Progenitor cell of endocrine pancreas (in vitro differentiated cells): ENCODE data around the gene HYDIN. TPM values are rescaled to one million over a fixed set of nuclear protein-coding genes. Genes with fewer than 3 reads are reported as not detected.

Experiments used
- DNase-seq: peaks from one replicate; pipeline ENCODE4 v3.0.0; 2021; ENCODE audit warnings: low spot score; ENCODE audit not compliant: unreplicated experiment
- H3K27ac Mint-ChIP-seq: 2 replicates; pipeline ENCODE4 v1.8.0; 2021; ENCODE audit warnings: mild to moderate bottlenecking, moderate library complexity, mixed read lengths
- H3K27me3 Mint-ChIP-seq: 2 replicates; pipeline ENCODE4 v1.8.0; 2021; ENCODE audit warnings: mixed read lengths
- H3K36me3 Mint-ChIP-seq: 2 replicates; pipeline ENCODE4 v1.8.0; 2022; ENCODE audit warnings: mixed read lengths; ENCODE audit not compliant: insufficient read depth
- H3K4me1 Mint-ChIP-seq: 2 replicates; pipeline ENCODE4 v1.8.0; 2021; ENCODE audit warnings: low read depth, mixed read lengths
- H3K4me3 Mint-ChIP-seq: 2 replicates; pipeline ENCODE4 v1.8.0; 2021; ENCODE audit warnings: low read depth, mild to moderate bottlenecking, moderate library complexity, mixed read lengths
- H3K9me3 Mint-ChIP-seq: 2 replicates; pipeline ENCODE4 v1.8.0; 2021; ENCODE audit warnings: low read depth, mixed read lengths
- total RNA-seq: library from RNA; stranded (reverse); gene quantifications from 2 replicates; pipeline ENCODE4 v1.2.1, GENCODE V29; 2021
- TF ChIP-seq, protein P1 (sequence below): fragments of 200-600 bp; sonication (generic); IDR thresholded peaks from one replicate; pipeline ENCODE4 v1.5.0; 2021; ENCODE audit warnings: antibody characterized with exemption, mild to moderate bottlenecking; ENCODE audit not compliant: unreplicated experiment

The HYDIN gene
- total RNA-seq, 1 donor from 2014 or later = 21.7 TPM

DNA sequence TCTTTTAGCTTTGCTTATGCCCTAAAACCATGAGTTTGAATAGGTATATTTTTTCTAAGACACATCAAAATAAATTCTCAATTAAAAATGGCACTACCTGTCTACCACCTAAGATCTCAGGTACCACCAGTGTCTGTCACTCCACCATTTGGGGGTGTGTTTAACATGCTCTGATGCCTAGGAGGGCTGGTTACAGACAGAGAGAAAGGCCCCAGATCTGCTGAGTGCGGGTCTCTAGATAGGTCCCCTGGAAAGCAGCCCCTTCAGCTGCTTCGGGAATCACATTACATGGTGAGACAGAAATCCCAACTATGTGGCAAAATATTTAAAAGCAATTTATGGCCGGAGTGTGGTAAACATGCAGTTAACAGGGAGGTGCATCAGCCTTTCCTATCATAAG is 428.9 kb downstream of the HYDIN start:
- TF ChIP-seq, protein P1, sequence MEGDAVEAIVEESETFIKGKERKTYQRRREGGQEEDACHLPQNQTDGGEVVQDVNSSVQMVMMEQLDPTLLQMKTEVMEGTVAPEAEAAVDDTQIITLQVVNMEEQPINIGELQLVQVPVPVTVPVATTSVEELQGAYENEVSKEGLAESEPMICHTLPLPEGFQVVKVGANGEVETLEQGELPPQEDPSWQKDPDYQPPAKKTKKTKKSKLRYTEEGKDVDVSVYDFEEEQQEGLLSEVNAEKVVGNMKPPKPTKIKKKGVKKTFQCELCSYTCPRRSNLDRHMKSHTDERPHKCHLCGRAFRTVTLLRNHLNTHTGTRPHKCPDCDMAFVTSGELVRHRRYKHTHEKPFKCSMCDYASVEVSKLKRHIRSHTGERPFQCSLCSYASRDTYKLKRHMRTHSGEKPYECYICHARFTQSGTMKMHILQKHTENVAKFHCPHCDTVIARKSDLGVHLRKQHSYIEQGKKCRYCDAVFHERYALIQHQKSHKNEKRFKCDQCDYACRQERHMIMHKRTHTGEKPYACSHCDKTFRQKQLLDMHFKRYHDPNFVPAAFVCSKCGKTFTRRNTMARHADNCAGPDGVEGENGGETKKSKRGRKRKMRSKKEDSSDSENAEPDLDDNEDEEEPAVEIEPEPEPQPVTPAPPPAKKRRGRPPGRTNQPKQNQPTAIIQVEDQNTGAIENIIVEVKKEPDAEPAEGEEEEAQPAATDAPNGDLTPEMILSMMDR = no peak
- Mint-ChIP-seq H3K4me1 (peaks cover 12% of the 10 kb centered on the region), H3K4me3 (peak overlapping the region; percentile 89), H3K27me3 (peaks cover 31% of the 10 kb centered on the region), H3K9me3 (peaks cover 4% of the 10 kb centered on the region), H3K27ac (no peak overlapping the region), H3K36me3 (no peaks in the 10 kb centered on the region)
- no peak for DNase-seq

DNA sequence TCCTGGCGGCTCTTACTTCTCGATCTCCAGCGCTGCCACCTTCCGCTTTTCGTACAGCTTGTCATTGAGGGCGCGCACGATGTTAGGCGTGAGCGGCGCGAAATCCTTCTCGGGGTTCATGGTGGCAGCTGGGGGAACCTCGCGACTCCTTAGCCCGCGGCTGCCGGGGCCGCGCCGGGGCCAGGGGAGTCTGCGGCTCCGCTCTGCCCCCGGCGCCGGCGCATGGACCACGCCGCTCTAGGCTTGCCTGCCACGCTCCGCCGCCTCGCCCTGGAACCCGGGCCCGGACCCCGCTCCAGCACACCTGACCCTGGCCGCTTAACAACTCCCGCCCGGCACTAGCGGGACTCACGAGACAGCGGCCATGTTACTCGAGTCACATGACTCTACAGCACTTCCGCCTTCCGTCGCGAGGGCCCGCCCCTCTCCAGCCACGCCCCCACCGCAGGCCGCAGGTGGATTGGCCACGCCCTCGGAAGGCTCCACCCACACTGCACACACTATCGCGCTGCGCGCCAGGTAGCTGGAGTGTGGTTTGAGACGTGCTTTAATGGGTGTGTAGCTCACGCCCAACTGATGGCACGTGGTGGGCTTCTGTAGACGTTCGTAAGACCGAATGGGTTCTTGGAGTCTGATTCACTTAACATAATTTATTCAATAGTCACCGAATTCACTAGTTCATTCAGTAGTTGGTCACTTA is 429.6 kb downstream of the HYDIN start, which contains the start of gene VAC14:
TSS of gene VAC14 (minus strand) at position 378 of the 700 bp plus-strand sequence. CDS start at position 120, 258 bp downstream.
- TF ChIP-seq, protein P1 = no peak
- peak within 1 kb of the TSS; percentile 95 for H3K27ac Mint-ChIP-seq
- H3K27me3 Mint-ChIP-seq = peaks cover 24% of the 10 kb centered on the region
- H3K4me1 Mint-ChIP-seq = peaks cover 12% of the 10 kb centered on the region
- peak; percentile 96 for DNase-seq
- peaks cover 4% of the 10 kb centered on the region for H3K9me3 Mint-ChIP-seq
- H3K4me3 Mint-ChIP-seq = peak within 1 kb of the TSS; percentile 89
- no peaks in the 10 kb centered on the region for H3K36me3 Mint-ChIP-seq

DNA sequence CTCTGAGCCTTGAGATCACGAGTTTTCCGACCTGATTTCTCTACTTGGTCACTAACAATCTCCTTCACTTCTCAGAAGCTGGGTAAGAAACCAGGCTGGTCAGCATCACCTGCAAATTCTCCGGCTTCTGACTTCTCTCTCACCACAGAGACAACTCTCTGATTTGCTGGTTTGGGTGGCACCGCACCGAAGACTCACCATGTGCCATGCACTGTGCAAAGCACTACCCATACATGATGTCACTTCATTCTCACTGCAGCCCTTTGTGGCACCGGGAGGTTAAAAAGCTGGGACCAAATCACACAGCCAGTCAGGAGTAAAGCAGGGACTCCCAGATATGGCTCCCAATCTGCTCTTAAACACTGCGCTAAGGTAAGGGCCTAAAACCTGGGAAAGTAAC is 430.2 kb downstream of the HYDIN start:
- no peak for DNase-seq
- TF ChIP-seq, protein P1 = no peak
- no peaks in the 10 kb centered on the region for H3K36me3 Mint-ChIP-seq

DNA sequence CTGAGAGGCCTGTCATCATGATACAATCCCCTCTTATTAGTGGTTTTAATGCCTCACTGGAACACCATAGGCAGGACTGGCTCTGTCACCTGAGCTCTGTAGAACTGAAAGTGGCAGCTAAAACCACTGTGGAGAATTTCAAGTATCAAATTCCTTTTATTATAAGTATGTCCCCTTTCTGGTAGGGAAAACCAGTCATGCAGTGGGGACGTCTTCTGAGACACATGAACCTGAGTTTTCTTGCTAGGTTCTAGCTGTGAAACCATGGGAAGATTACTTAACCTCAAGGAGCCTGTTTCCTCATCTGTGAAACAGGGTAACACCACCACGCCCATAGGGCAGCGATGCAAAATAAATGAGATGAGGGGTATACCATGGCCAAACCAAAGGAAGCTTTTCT is 434.2 kb downstream of the HYDIN start:
- Mint-ChIP-seq H3K27ac (no peak overlapping the region), H3K4me3 (no peak overlapping the region), H3K4me1 (peaks cover 12% of the 10 kb centered on the region), H3K9me3 (no peaks in the 10 kb centered on the region), H3K36me3 (no peaks in the 10 kb centered on the region), H3K27me3 (no peaks in the 10 kb centered on the region)
- DNase-seq = no peak
- TF ChIP-seq, protein P1 = no peak

More for the DNA sequence above, 430.2 kb downstream of the HYDIN start:
- peaks cover 4% of the 10 kb centered on the region for H3K9me3 Mint-ChIP-seq
- H3K27me3 Mint-ChIP-seq = peaks cover 24% of the 10 kb centered on the region
- H3K4me1 Mint-ChIP-seq = peaks cover 12% of the 10 kb centered on the region
- peak overlapping the region; percentile 95 for H3K27ac Mint-ChIP-seq
- H3K4me3 Mint-ChIP-seq = peak overlapping the region; percentile 89

DNA sequence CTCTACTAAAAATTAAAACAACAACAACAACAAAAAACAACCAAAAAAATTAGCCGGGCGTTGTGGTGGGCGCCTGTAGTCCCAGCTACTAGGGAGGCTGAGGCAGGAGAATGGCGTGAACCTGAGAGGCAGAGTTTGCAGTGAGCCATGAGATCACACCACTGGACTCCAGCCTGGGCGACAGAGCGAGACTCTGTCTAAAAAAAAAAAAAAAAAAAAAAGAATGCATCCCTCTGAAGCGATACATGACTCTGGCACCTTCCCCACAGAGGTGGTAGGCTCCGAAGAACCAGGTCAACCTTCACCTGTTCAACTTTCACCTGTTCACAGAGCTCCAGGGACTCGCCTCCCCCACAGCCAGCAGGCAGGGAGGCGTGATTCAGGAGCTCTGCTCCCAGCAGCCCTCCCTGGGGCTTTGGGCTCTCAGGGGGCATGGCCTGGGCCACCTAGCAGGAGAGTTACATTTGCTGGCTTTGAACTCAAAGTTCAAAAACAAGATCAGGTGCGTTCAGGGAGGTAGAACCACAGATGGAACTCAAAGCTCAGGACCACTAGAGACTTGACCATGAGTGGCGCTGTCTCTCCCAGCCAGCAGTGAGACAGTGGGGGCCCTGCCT is 435.1 kb downstream of the HYDIN start:
- no peak overlapping the region for H3K4me3 Mint-ChIP-seq

More for the DNA sequence above, 435.1 kb downstream of the HYDIN start:
- Mint-ChIP-seq H3K36me3 (no peaks in the 10 kb centered on the region), H3K27me3 (no peaks in the 10 kb centered on the region), H3K9me3 (no peaks in the 10 kb centered on the region), H3K27ac (no peak overlapping the region), H3K4me1 (peaks cover 18% of the 10 kb centered on the region)
- DNase-seq = no peak
- TF ChIP-seq, protein P1 = no peak
